Esophagus squamous epithelium (tissue), 4 donors: ENCODE results near the gene VSTM2L.

ENCODE experiments used
- POLR2A ChIP-seq, 4 donors: fragments of 450-650 bp; IDR thresholded peaks; one replicate each; pipeline ENCODE4 v1.6.1; 2017; ENCODE audit warnings: antibody characterized with exemption in 4 of 4, mild to moderate bottlenecking in 4 of 4, moderate library complexity in 3 of 4
- TF ChIP-seq, protein P1 (sequence below), 6 experiments: fragments of 450-650 bp in 4 of 6; fragments of 200-600 bp in 2 of 6; sonication (generic) in 2 of 6; IDR thresholded peaks; one replicate each; pipeline ENCODE4 v1.5.1; 2016 to 2019; ENCODE audit warnings: antibody characterized with exemption in 6 of 6, mild to moderate bottlenecking in 4 of 6, moderate library complexity in 4 of 6

DNA sequence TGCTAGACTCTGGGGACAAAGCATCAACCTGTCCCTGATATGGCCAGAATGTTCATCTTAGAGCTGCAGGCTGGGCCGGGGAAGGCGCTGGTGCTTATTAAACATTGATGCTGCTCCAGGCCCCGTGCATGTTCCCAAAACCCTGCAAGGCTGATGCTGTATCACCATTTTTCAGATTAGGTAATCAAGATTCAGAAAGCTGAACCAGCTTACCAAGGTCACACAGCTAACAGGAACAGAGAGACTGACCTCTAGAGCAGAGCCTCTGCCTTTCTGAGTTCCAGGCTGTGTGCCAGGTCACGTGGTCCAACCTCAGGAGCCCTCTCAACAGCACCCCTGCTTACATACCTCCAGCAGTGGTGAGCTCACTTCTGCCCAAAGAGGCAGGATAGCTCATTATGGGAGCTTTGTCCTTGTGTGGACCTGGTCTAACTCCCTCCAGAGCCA, 16.1 kb upstream of the VSTM2L start:
- TF ChIP-seq POLR2A (IDR thresholded peaks at IDR 0.05) = no peak
- TF ChIP-seq, protein P1, sequence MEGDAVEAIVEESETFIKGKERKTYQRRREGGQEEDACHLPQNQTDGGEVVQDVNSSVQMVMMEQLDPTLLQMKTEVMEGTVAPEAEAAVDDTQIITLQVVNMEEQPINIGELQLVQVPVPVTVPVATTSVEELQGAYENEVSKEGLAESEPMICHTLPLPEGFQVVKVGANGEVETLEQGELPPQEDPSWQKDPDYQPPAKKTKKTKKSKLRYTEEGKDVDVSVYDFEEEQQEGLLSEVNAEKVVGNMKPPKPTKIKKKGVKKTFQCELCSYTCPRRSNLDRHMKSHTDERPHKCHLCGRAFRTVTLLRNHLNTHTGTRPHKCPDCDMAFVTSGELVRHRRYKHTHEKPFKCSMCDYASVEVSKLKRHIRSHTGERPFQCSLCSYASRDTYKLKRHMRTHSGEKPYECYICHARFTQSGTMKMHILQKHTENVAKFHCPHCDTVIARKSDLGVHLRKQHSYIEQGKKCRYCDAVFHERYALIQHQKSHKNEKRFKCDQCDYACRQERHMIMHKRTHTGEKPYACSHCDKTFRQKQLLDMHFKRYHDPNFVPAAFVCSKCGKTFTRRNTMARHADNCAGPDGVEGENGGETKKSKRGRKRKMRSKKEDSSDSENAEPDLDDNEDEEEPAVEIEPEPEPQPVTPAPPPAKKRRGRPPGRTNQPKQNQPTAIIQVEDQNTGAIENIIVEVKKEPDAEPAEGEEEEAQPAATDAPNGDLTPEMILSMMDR (IDR thresholded peaks at IDR 0.05) = no peak
